Right renal pelvis (tissue), 4 donors: ENCODE results near the gene C16orf74. TPM values are rescaled to one million over a fixed set of nuclear protein-coding genes. Genes with fewer than 3 reads are reported as not detected.

Source experiments
- DNase-seq, 4 donors: peaks; one replicate each; pipeline ENCODE4 v3.0.0-alpha.2; 2013; ENCODE audit warnings: low read depth in 4 of 4, low spot score in 3 of 4, missing footprints in 1 of 4
- polyA plus RNA-seq, 4 donors: library from polyadenylated mRNA; unstranded; fragments of 120-200 nt; gene quantifications; one replicate each; pipeline ENCODE4 v1.2.1, GENCODE V29; 2013; ENCODE audit not compliant: insufficient read length in 4 of 4

C16orf74 gene
- polyA plus RNA-seq, 4 donors, result 2.9 to 4.2 (median 3.3) TPM

- DNase-seq, result no peak
These were observed 1.0 kb upstream of the C16orf74 start for GRCh38 chr16:85751698-85752501.

GRCh38 chr16:85750146-85750826, 610 bp downstream of the C16orf74 start:
- DNase-seq, result peak in 3 of 4 donors; percentile 43 to 45 (median 43)

GRCh38 chr16:85749771-85750145, 1.1 kb downstream of the C16orf74 start:
- DNase-seq, result no peak

- no peak for DNase-seq
These were observed 4.3 kb downstream of the C16orf74 start for GRCh38 chr16:85746460-85747215.

- no peak for DNase-seq
These were observed 11.8 kb downstream of the C16orf74 start for GRCh38 chr16:85738923-85739715.

GRCh38 chr16:85736921-85737320, 14.0 kb downstream of the C16orf74 start:
- no peak for DNase-seq

- no peak for DNase-seq
These were observed 14.9 kb downstream of the C16orf74 start for GRCh38 chr16:85735946-85736345.

GRCh38 chr16:85735225-85735635, 15.7 kb downstream of the C16orf74 start:
- no peak for DNase-seq

GRCh38 chr16:85734311-85735017, 16.4 kb downstream of the C16orf74 start:
- DNase-seq, result no peak

GRCh38 chr16:85733839-85734170, 17.1 kb downstream of the C16orf74 start:
- no peak for DNase-seq

GRCh38 chr16:85733155-85733838, 17.6 kb downstream of the C16orf74 start:
- DNase-seq, result no peak

- DNase-seq, result no peak
These were observed 19.7 kb downstream of the C16orf74 start for GRCh38 chr16:85731179-85731578.

GRCh38 chr16:85730186-85730465, 20.8 kb downstream of the C16orf74 start:
- DNase-seq, result no peak

GRCh38 chr16:85729452-85730185, 21.3 kb downstream of the C16orf74 start:
- no peak for DNase-seq

- DNase-seq, result no peak
These were observed 22.0 kb downstream of the C16orf74 start for GRCh38 chr16:85728879-85729278.

GRCh38 chr16:85724936-85725335, 26.0 kb downstream of the C16orf74 start:
- no peak for DNase-seq

GRCh38 chr16:85724126-85724879, 26.6 kb downstream of the C16orf74 start:
- no peak for DNase-seq
